ENCODE results near the gene NPEPL1.
"Not testable (repeated sequence)": the region's sequence is repeated elsewhere in the genome, so short reads cannot be mapped to it uniquely, and the experiment has no call there.

NPEPL1 gene

GRCh38 chr20:58692579-58693225 is at the start of gene NPEPL1:
Gene NPEPL1, plus strand, starts transcription at chr20:58692800. Its CDS starts 101 bp downstream, at chr20:58692901.
- Mint-ChIP-seq H3K4me1 (peaks cover 7% of the 10 kb centered on the region), H3K9me3 (no peaks in the 10 kb centered on the region), H3K36me3 (peaks cover 17% of the 10 kb centered on the region), H3K4me3 (peak within 1 kb of the TSS; percentile 77), H3K27ac (peak within 1 kb of the TSS; percentile 54), H3K27me3 (no peaks in the 10 kb centered on the region)
- peak; percentile 96 for ATAC-seq

- not testable (repeated sequence) for H3K36me3 Mint-ChIP-seq, ATAC-seq, H3K4me1 Mint-ChIP-seq, H3K9me3 Mint-ChIP-seq, H3K4me3 Mint-ChIP-seq, H3K27ac Mint-ChIP-seq
- peaks cover 62% of the 10 kb centered on the region for H3K27me3 Mint-ChIP-seq
These were observed 49.7 kb upstream of the NPEPL1 start for GRCh38 chr20:58642896-58643295.

GRCh38 chr20:58645412-58645968 is 47.1 kb upstream of the NPEPL1 start:
- no peak for ATAC-seq
- H3K4me3 Mint-ChIP-seq: no peak overlapping the region

GRCh38 chr20:58646257-58646656 is 46.3 kb upstream of the NPEPL1 start:
- Mint-ChIP-seq H3K4me1 (peaks cover 6% of the 10 kb centered on the region), H3K9me3 (no peaks in the 10 kb centered on the region), H3K4me3 (no peak overlapping the region), H3K36me3 (peaks cover 5% of the 10 kb centered on the region), H3K27ac (no peak overlapping the region), H3K27me3 (peaks cover 28% of the 10 kb centered on the region)
- no peak for ATAC-seq

More at GRCh38 chr20:58645412-58645968, 47.1 kb upstream of the NPEPL1 start:
- H3K4me1 Mint-ChIP-seq: peaks cover 6% of the 10 kb centered on the region
- no peak overlapping the region for H3K27ac Mint-ChIP-seq
- no peaks in the 10 kb centered on the region for H3K9me3 Mint-ChIP-seq
- H3K27me3 Mint-ChIP-seq: peaks cover 36% of the 10 kb centered on the region
- H3K36me3 Mint-ChIP-seq: no peaks in the 10 kb centered on the region

GRCh38 chr20:58646703-58647102 is 45.9 kb upstream of the NPEPL1 start:
- Mint-ChIP-seq H3K36me3 (peaks cover 6% of the 10 kb centered on the region), H3K9me3 (no peaks in the 10 kb centered on the region), H3K4me1 (peaks cover 10% of the 10 kb centered on the region), H3K27me3 (peaks cover 24% of the 10 kb centered on the region), H3K4me3 (no peak overlapping the region), H3K27ac (no peak overlapping the region)
- ATAC-seq: no peak

- Mint-ChIP-seq H3K9me3 (no peaks in the 10 kb centered on the region), H3K4me3 (no peak overlapping the region), H3K27me3 (peaks cover 18% of the 10 kb centered on the region), H3K27ac (no peak overlapping the region), H3K4me1 (peaks cover 13% of the 10 kb centered on the region), H3K36me3 (peaks cover 6% of the 10 kb centered on the region)
- no peak for ATAC-seq
These were observed 45.3 kb upstream of the NPEPL1 start for GRCh38 chr20:58647162-58647795.

GRCh38 chr20:58647796-58648501 is 44.7 kb upstream of the NPEPL1 start:
- H3K36me3 Mint-ChIP-seq: peaks cover 6% of the 10 kb centered on the region
- H3K4me3 Mint-ChIP-seq: no peak overlapping the region
- H3K9me3 Mint-ChIP-seq: no peaks in the 10 kb centered on the region
- ATAC-seq: no peak
- H3K27ac Mint-ChIP-seq: no peak overlapping the region
- peaks cover 11% of the 10 kb centered on the region for H3K27me3 Mint-ChIP-seq
- peaks cover 17% of the 10 kb centered on the region for H3K4me1 Mint-ChIP-seq

DNA sequence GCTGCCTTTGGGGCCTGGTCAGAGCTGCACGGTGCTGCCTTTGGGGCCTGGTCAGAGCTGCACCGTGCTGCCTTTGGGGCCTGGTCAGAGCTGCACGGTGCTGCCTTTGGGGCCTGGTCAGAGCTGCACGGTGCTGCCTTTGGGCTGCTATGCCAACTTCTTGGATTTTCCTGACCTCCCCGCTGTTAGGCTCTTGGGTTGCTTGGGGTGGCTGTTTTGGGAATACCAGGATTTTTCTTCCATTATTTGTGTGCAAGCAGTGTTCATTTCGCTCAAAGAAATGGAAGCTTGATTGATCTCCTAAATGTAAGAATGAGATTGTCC is 44.1 kb upstream of the NPEPL1 start:
- not testable (repeated sequence) for H3K36me3 Mint-ChIP-seq

GRCh38 chr20:58649288-58650180 is 43.1 kb upstream of the NPEPL1 start:
- peak; percentile 1 for ATAC-seq

More for the DNA sequence above, 44.1 kb upstream of the NPEPL1 start:
- not testable (repeated sequence) for H3K9me3 Mint-ChIP-seq, H3K27me3 Mint-ChIP-seq, H3K27ac Mint-ChIP-seq, ATAC-seq
- Mint-ChIP-seq H3K4me3 (peak overlapping the region; percentile 68), H3K4me1 (peaks cover 22% of the 10 kb centered on the region)

GRCh38 chr20:58650181-58650775 is 42.3 kb upstream of the NPEPL1 start:
- Mint-ChIP-seq H3K27ac (peak overlapping the region; percentile 84), H3K4me3 (peak overlapping the region; percentile 88), H3K36me3 (peaks cover 6% of the 10 kb centered on the region), H3K27me3 (no peaks in the 10 kb centered on the region), H3K4me1 (peaks cover 23% of the 10 kb centered on the region), H3K9me3 (no peaks in the 10 kb centered on the region)
- peak; percentile 53 for ATAC-seq

More at GRCh38 chr20:58649288-58650180, 43.1 kb upstream of the NPEPL1 start:
- peaks cover 6% of the 10 kb centered on the region for H3K36me3 Mint-ChIP-seq
- peaks cover 23% of the 10 kb centered on the region for H3K4me1 Mint-ChIP-seq
- H3K27me3 Mint-ChIP-seq: no peaks in the 10 kb centered on the region
- H3K27ac Mint-ChIP-seq: no peak overlapping the region
- H3K9me3 Mint-ChIP-seq: no peaks in the 10 kb centered on the region
- H3K4me3 Mint-ChIP-seq: peak overlapping the region; percentile 68

GRCh38 chr20:58650776-58651558 is 41.6 kb upstream of the NPEPL1 start, which contains the start of gene STX16:
Gene STX16, plus strand, starts transcription at chr20:58651283. Its CDS starts 724 bp downstream, at chr20:58652007.
- H3K4me1 Mint-ChIP-seq: peaks cover 23% of the 10 kb centered on the region
- H3K27ac Mint-ChIP-seq: peak within 1 kb of the TSS; percentile 84
- H3K27me3 Mint-ChIP-seq: no peaks in the 10 kb centered on the region
- ATAC-seq: peak; percentile 93
- peak within 1 kb of the TSS; percentile 88 for H3K4me3 Mint-ChIP-seq
- peaks cover 6% of the 10 kb centered on the region for H3K36me3 Mint-ChIP-seq
- H3K9me3 Mint-ChIP-seq: no peaks in the 10 kb centered on the region

GRCh38 chr20:58651559-58651945 is 41.0 kb upstream of the NPEPL1 start:
- ATAC-seq: no peak
- H3K4me3 Mint-ChIP-seq: peak overlapping the region; percentile 88
- H3K9me3 Mint-ChIP-seq: no peaks in the 10 kb centered on the region
- peaks cover 28% of the 10 kb centered on the region for H3K4me1 Mint-ChIP-seq
- peak overlapping the region; percentile 84 for H3K27ac Mint-ChIP-seq
- H3K36me3 Mint-ChIP-seq: peaks cover 11% of the 10 kb centered on the region
- H3K27me3 Mint-ChIP-seq: no peaks in the 10 kb centered on the region

DNA sequence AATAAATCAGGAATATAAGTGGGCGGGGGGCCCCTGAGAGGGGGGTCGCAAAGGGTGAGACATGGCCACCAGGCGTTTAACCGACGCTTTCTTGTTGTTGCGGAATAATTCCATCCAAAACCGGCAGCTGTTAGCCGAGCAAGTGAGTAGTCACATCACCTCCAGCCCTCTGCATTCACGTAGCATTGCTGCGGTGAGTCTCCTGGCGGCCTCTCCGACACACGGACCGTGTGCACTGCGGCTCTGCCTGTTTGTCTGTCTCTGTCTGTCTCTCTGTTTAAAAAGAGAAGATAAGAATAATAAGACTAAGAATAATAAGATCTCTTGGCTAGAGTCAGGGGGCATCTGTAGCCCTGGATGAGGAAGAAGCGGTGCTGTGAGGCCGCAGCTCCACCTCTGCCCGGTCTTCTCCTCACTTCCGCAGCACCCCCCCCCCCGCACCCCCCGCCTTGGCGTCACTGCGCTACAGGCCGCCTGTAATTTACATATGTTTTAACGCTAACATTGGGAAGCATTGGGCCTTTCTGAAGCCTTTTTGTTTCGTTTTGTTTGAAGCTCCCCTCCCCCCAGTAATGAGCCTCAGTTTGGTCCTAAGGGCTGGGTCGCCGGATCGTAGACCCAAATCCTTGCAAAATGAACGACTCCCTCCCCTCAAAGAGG is 40.5 kb upstream of the NPEPL1 start:
- no peaks in the 10 kb centered on the region for H3K27me3 Mint-ChIP-seq
- H3K4me1 Mint-ChIP-seq: peaks cover 32% of the 10 kb centered on the region
- peak overlapping the region; percentile 84 for H3K27ac Mint-ChIP-seq
- peak; percentile 73 for ATAC-seq
- H3K4me3 Mint-ChIP-seq: peak overlapping the region; percentile 88
- H3K9me3 Mint-ChIP-seq: no peaks in the 10 kb centered on the region
- H3K36me3 Mint-ChIP-seq: peaks cover 15% of the 10 kb centered on the region

Data from stimulated activated memory B cell treated with anti-CD40 and anti-IgM and Interleukin-4, amounts not matched to agents 10 μg/mL and 1 μg/mL and 100 μg/mL, for 72 hours (primary cell).